Common myeloid progenitor, CD34-positive (primary cell): ENCODE measurements around the gene CHST1.

Experiments used
- CTCF ChIA-PET: fragments of 350-600 bp; sonication (Branson Sonifier 250); formaldehyde crosslinking; loops from one replicate; lab custom pipeline; 2021; ENCODE audit warnings: antibody characterized with exemption; lab: Charles Lee
- POLR2A ChIA-PET: fragments of 350-600 bp; sonication (Branson Sonifier 250); formaldehyde crosslinking; loops from one replicate; lab custom pipeline; 2021; ENCODE audit warnings: antibody characterized with exemption; lab: Charles Lee
- DNase-seq, 3 donors: peaks; one replicate each; pipeline versions ENCODE4 v3.0.0 to v3.0.0-alpha.2; 2013
- H3K27ac ChIP-seq, 2 experiments: 1 replicate in 1 of 2; 2 replicates in 1 of 2; pipeline ENCODE4 v1.7.0; 2013; ENCODE audit warnings: inconsistent platforms in 2 of 2, low read length in 2 of 2, mild to moderate bottlenecking in 2 of 2, low read depth in 1 of 2, moderate library complexity in 1 of 2; ENCODE audit not compliant: severe bottlenecking in 2 of 2, insufficient read depth in 1 of 2, poor library complexity in 1 of 2
- H3K27me3 ChIP-seq, 5 experiments: replicated peaks in 2 of 5; 1 replicate in 3 of 5; 2 replicates in 2 of 5; pipeline versions ENCODE4 v1.6.1 to v1.7.0; 2013; ENCODE audit warnings: low read length in 4 of 5, mild to moderate bottlenecking in 2 of 5, moderate library complexity in 2 of 5, inconsistent platforms in 1 of 5; ENCODE audit not compliant: insufficient read depth in 5 of 5, control insufficient read depth in 4 of 5
- H3K36me3 ChIP-seq, 4 experiments: 1 replicate in 2 of 4; 2 replicates in 2 of 4; pipeline versions ENCODE4 v1.6.1 to v1.7.0; 2013; ENCODE audit warnings: low read length in 3 of 4, control low read depth in 1 of 4, mild to moderate bottlenecking in 1 of 4; ENCODE audit not compliant: control insufficient read depth in 4 of 4, insufficient read depth in 4 of 4
- H3K4me1 ChIP-seq, 4 experiments: 1 replicate in 3 of 4; 2 replicates in 1 of 4; pipeline versions ENCODE4 v1.6.1 to v1.7.1; 2013; ENCODE audit warnings: low read length in 3 of 4, mild to moderate bottlenecking in 3 of 4, control low read depth in 1 of 4, inconsistent platforms in 1 of 4, moderate library complexity in 1 of 4; ENCODE audit not compliant: control insufficient read depth in 4 of 4, insufficient read depth in 4 of 4; ENCODE audit errors: control extremely low read depth in 1 of 4
- H3K4me3 ChIP-seq, 7 experiments: 1 replicate in 4 of 7; 2 replicates in 3 of 7; pipeline versions ENCODE4 v1.5.1 to v1.7.0; 2013; ENCODE audit warnings: mild to moderate bottlenecking in 7 of 7, low read length in 6 of 7, moderate library complexity in 6 of 7, inconsistent platforms in 2 of 7, low read depth in 2 of 7, control low read depth in 1 of 7; ENCODE audit not compliant: insufficient read depth in 4 of 7, control insufficient read depth in 1 of 7; ENCODE audit errors: extremely low read depth in 1 of 7
- H3K9me3 ChIP-seq, 5 experiments: 1 replicate in 4 of 5; 2 replicates in 1 of 5; pipeline versions ENCODE4 v1.6.1 to v1.7.1; 2013; ENCODE audit warnings: low read length in 4 of 5, mild to moderate bottlenecking in 2 of 5, inconsistent platforms in 1 of 5, low read depth in 1 of 5, moderate library complexity in 1 of 5; ENCODE audit not compliant: control insufficient read depth in 4 of 5, insufficient read depth in 2 of 5; ENCODE audit errors: control extremely low read depth in 1 of 5
- WGBS: methylation state at CpG from one replicate; pipeline ENCODE4 v1.1.5; 2013; ENCODE audit not compliant: insufficient coverage; 5-methylcytosine and 5-hydroxymethylcytosine counted together

CHST1 gene

DNA sequence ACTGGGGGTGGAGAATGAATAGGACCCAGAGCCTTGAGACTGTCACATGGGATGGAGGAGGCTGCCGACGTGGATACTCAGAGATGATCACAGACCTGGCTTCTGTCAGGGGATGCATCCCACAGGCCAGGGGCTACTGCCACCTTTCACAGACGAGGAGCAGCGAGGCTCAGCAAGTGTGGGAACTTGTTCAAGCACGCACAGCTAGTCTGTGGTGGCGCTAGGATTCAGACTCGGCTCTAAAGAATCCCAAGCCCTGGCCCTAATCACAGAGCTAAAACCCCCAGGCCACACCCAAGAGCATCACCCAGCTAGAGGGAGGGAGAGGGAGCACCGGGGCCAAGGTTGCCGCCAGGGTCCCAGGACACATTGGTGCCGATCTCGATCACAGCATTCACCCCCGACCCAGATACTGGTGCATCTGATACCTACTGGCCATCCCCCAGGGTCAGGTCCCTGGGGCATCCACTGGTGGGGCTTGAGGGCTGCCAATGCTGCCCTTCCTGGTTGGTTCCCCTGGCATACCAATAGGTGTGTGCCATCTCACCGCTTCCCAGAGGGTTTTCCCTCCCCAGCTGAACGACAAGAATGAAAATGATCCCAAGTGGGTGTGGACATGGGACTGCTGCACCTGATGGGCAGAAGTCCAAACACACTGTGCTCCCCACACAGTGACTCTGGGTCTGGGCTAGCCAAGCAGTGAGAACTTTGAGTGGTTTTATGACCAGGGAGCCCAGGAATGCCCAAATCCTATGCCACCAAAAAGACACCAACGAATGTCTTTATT lies 6.2 kb downstream of the CHST1 start:
- Histone ChIP-seq H3K4me3 (no peak overlapping the region), H3K4me1 (peaks cover 0 to 34% (median 17%) of the 10 kb centered on the region in 4 experiments), H3K27me3 (peaks cover 0 to 73% (median 43%) of the 10 kb centered on the region in 5 experiments), H3K9me3 (no peaks in the 10 kb centered on the region), H3K36me3 (no peaks in the 10 kb centered on the region), H3K27ac (no peak overlapping the region)
- POLR2A ChIA-PET, result no interaction called here
- 72% methylated on average over 10 of the region's 15 CpGs for WGBS
- no peak for DNase-seq
- CTCF ChIA-PET, result interaction anchor here (0.7 to 5.0 kb wide), 6 partner anchors 18 to 723 kb away, joined by 3 to 21 read pairs (median 4); no protein-coding TSS in a partner anchor

DNA sequence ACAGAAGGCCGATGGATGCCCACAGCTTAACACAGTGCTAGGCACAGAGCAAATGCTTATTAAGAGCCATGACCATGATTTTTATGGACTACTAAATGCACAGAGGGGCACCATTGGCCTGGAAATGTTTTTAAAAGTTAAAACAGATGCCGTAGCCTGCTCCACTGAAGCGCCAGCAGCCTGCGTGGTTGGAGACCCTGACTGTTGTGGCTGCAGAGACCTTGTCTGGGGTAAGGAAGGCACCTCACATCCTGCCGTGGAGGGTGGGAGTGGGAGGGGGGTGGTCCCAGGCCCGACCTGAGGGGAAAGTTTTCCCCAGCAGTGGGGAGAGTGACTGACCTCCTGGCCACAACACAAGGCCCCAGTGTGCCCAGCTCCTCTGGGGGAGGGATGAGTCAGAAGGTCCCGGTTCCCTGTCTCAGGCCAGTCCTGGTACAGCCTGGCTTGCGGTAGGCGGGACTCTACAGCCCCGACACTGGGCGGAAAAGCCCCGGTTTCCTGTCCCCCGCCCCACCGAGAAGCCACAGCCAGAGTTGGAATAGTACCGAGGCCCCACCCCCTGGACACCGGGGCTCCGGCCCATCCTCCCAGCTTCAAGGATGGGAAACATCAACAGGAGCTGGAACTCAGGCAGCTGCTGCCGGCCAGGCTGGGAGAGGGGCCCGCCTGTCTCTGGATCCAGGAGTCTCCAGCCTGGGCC lies 7.0 kb downstream of the CHST1 start:
- Histone ChIP-seq H3K4me3 (peak overlapping the region in 1 of 7 experiments; percentile 29), H3K9me3 (no peaks in the 10 kb centered on the region), H3K27me3 (peaks cover 0 to 66% (median 35%) of the 10 kb centered on the region in 5 experiments), H3K27ac (no peak overlapping the region), H3K36me3 (no peaks in the 10 kb centered on the region), H3K4me1 (peaks cover 0 to 27% (median 13%) of the 10 kb centered on the region in 4 experiments)
- POLR2A ChIA-PET, result no interaction called here
- CTCF ChIA-PET, result interaction anchor here (0.6 to 5.0 kb wide), 5 partner anchors 10 to 288 kb away, joined by 3 to 21 read pairs (median 4); no protein-coding TSS in a partner anchor
- DNase-seq, result peak in 2 of 3 donors; percentile 46 to 58
- 13% methylated on average over 19 of the region's 19 CpGs for WGBS

- Histone ChIP-seq H3K27ac (no peak overlapping the region), H3K4me3 (no peak overlapping the region), H3K27me3 (peaks cover 0 to 61% (median 30%) of the 10 kb centered on the region in 5 experiments), H3K9me3 (no peaks in the 10 kb centered on the region), H3K4me1 (peaks cover 0 to 21% (median 11%) of the 10 kb centered on the region in 4 experiments), H3K36me3 (no peaks in the 10 kb centered on the region)
- 99% methylated on average over 8 of the region's 8 CpGs for WGBS
- POLR2A ChIA-PET, result no interaction called here
- CTCF ChIA-PET, result interaction anchor here (0.6 to 5.0 kb wide), 8 partner anchors 9 to 287 kb away, joined by 3 to 21 read pairs (median 4); no protein-coding TSS in a partner anchor
- DNase-seq, result no peak
Measured at GRCh38 chr11:45657496-45658260, 7.7 kb downstream of the CHST1 start.

- H3K36me3 ChIP-seq, result no peaks in the 10 kb centered on the region
- POLR2A ChIA-PET, result no interaction called here
- H3K9me3 ChIP-seq, result no peaks in the 10 kb centered on the region
- 96% methylated on average over 6 of the region's 6 CpGs for WGBS
- no peak overlapping the region for H3K27ac ChIP-seq
- H3K4me3 ChIP-seq, result no peak overlapping the region
- H3K4me1 ChIP-seq, result peaks cover 0 to 17% (median 8%) of the 10 kb centered on the region in 4 experiments
- CTCF ChIA-PET, result interaction anchor here (0.8 to 5.0 kb wide), 11 partner anchors 9 to 316 kb away, joined by 3 to 21 read pairs (median 4); no protein-coding TSS in a partner anchor
- no peak for DNase-seq
- peaks cover 0 to 57% (median 27%) of the 10 kb centered on the region in 5 experiments for H3K27me3 ChIP-seq
Measured at GRCh38 chr11:45655831-45656230, 9.6 kb downstream of the CHST1 start.

- Histone ChIP-seq H3K27me3 (peaks cover 0 to 57% (median 25%) of the 10 kb centered on the region in 5 experiments), H3K27ac (no peak overlapping the region), H3K4me3 (no peak overlapping the region), H3K4me1 (peaks cover 0 to 17% (median 8%) of the 10 kb centered on the region in 4 experiments), H3K36me3 (no peaks in the 10 kb centered on the region), H3K9me3 (no peaks in the 10 kb centered on the region)
- ChIA-PET POLR2A (no interaction called here), CTCF (interaction anchor here (0.7 to 5.0 kb wide), 17 partner anchors 9 to 316 kb away, joined by 3 to 45 read pairs (median 4); no protein-coding TSS in a partner anchor)
- DNase-seq, result peak; percentile 53 to 68 (median 62)
- WGBS, result 16% methylated on average over 16 of the region's 16 CpGs
Measured at GRCh38 chr11:45655347-45655756, 10.1 kb downstream of the CHST1 start.

- DNase-seq, result no peak
- peaks cover 0 to 1% (median 0%) of the 10 kb centered on the region in 5 experiments for H3K9me3 ChIP-seq
- H3K4me1 ChIP-seq, result peaks cover 0 to 17% (median 8%) of the 10 kb centered on the region in 4 experiments
- no peak overlapping the region for H3K4me3 ChIP-seq
- POLR2A ChIA-PET, result no interaction called here
- 100% methylated on average over 1 of the region's 2 CpGs for WGBS
- H3K27ac ChIP-seq, result no peak overlapping the region
- H3K36me3 ChIP-seq, result no peaks in the 10 kb centered on the region
- H3K27me3 ChIP-seq, result peaks cover 0 to 57% (median 26%) of the 10 kb centered on the region in 5 experiments
- CTCF ChIA-PET, result interaction anchor here (0.7 to 5.0 kb wide), 16 partner anchors 9 to 315 kb away, joined by 3 to 45 read pairs (median 4); no protein-coding TSS in a partner anchor
Measured at GRCh38 chr11:45655012-45655283, 10.5 kb downstream of the CHST1 start.
